ENCODE results near the gene GTF2H1. TPM values are rescaled to one million over a fixed set of nuclear protein-coding genes. Genes with fewer than 3 reads are reported as not detected.

Gene GTF2H1
- total and polyA plus RNA-seq, 9 of the 15 experiments (the other 6 are each of a cell fraction or from before 2014, with no cell fraction given) = 56.9 to 126 (median 92.1) TPM

GRCh38 chr11:18383388-18384156 lies 61.2 kb downstream of the GTF2H1 start (continued):
- TF ChIP-seq SFPQ (IDR thresholded peaks at IDR 0.05; ENCODE audit: low read depth, low read length) = no peak
- no peak for TF ChIP-seq ZFP1 (CRISPR knock-in tag; IDR thresholded peaks at IDR 0.05)
- TF ChIP-seq TRIM25 (IDR thresholded peaks at IDR 0.05; ENCODE audit: borderline replicate concordance) = no peak
- TF ChIP-seq CREB3L1 (IDR thresholded peaks at IDR 0.05; ENCODE audit: borderline replicate concordance, low read depth) = no peak
- peak; percentile 86 for TF ChIP-seq ZFP91 (CRISPR knock-in tag; IDR thresholded peaks at IDR 0.05)
- TF ChIP-seq SAFB2 (IDR thresholded peaks at IDR 0.05; ENCODE audit: borderline replicate concordance, low read depth, low read length, severe bottlenecking) = no peak
- no peak for TF ChIP-seq TFAP4 (CRISPR knock-in tag; IDR thresholded peaks at IDR 0.05; ENCODE audit: borderline replicate concordance)
- TF ChIP-seq SMAD1 (IDR thresholded peaks at IDR 0.05; ENCODE audit: low read depth, low read length, partially characterized antibody) = no peak
- TF ChIP-seq DMBX1 (CRISPR knock-in tag; IDR thresholded peaks at IDR 0.05; ENCODE audit: borderline replicate concordance) = no peak
- no peak for TF ChIP-seq SRF (CRISPR knock-in tag; IDR thresholded peaks at IDR 0.05)
- 0 out of 4 replicates have a peak, but pooled peaks of 1 of the 2 experiments have one; percentile 7 for TF ChIP-seq NONO (IDR thresholded peaks at IDR 0.05; ENCODE audit: low read depth in 2 of 2, low read length in 1 of 2)
- TF ChIP-seq FOXJ3 (CRISPR knock-in tag; IDR thresholded peaks at IDR 0.05) = no peak
- TF ChIP-seq NR2F6 (CRISPR knock-in tag; IDR thresholded peaks at IDR 0.05) = no peak
- TF ChIP-seq NCOR1 (IDR thresholded peaks at IDR 0.05) = no peak
- TF ChIP-seq PATZ1 (CRISPR knock-in tag; IDR thresholded peaks at IDR 0.05; ENCODE audit: borderline replicate concordance) = no peak
- TF ChIP-seq ZNF830 (CRISPR knock-in tag; IDR thresholded peaks at IDR 0.05) = no peak

Measured in K562 (cell line).